ENCODE results near the gene NOXA1. TPM values are rescaled to one million over a fixed set of nuclear protein-coding genes. Genes with fewer than 3 reads are reported as not detected.
A peak's percentile ranks its signal among the peaks of the same experiment; 100 is the strongest.

The NOXA1 gene
- total RNA-seq, 1 experiment from 2014 or later = 0.55 TPM

GRCh38 chr9:137456061-137456863 lies 33.1 kb downstream of the NOXA1 start:
- no peak for DNase-seq (ENCODE audit: low read depth, low spot score)
- in situ Hi-C loops (cut with HindIII; ENCODE audit: low pct_unique_long_range_greater_than_20kb, low sequenced_read_pairs) = no loop called here

GRCh38 chr9:137456864-137457405 lies 33.7 kb downstream of the NOXA1 start:
- no peak for DNase-seq (ENCODE audit: low read depth, low spot score)
- in situ Hi-C loops (cut with HindIII; ENCODE audit: low pct_unique_long_range_greater_than_20kb, low sequenced_read_pairs) = no loop called here

GRCh38 chr9:137457406-137458193 lies 34.4 kb downstream of the NOXA1 start:
- DNase-seq (ENCODE audit: low read depth, low spot score) = no peak
- in situ Hi-C loops (cut with HindIII; ENCODE audit: low pct_unique_long_range_greater_than_20kb, low sequenced_read_pairs) = no loop called here

- in situ Hi-C loops (cut with HindIII; ENCODE audit: low pct_unique_long_range_greater_than_20kb, low sequenced_read_pairs) = no loop called here
- DNase-seq (ENCODE audit: low read depth, low spot score) = no peak
These were observed 35.3 kb downstream of the NOXA1 start for GRCh38 chr9:137458194-137459151.

- peak; percentile 90 for DNase-seq (ENCODE audit: low read depth, low spot score)
- in situ Hi-C loops (cut with HindIII; ENCODE audit: low pct_unique_long_range_greater_than_20kb, low sequenced_read_pairs) = no loop called here
These were observed 36.0 kb downstream of the NOXA1 start, which contains the start of gene NSMF for GRCh38 chr9:137459152-137459600. NSMF (minus strand) TSS chr9:137459334; CDS start chr9:137459102, 232 bp downstream.

GRCh38 chr9:137459601-137460362 lies 36.6 kb downstream of the NOXA1 start:
- in situ Hi-C loops (cut with HindIII; ENCODE audit: low pct_unique_long_range_greater_than_20kb, low sequenced_read_pairs) = no loop called here
- no peak for DNase-seq (ENCODE audit: low read depth, low spot score)

GRCh38 chr9:137460363-137461315 lies 37.4 kb downstream of the NOXA1 start:
- no peak for DNase-seq (ENCODE audit: low read depth, low spot score)
- in situ Hi-C loops (cut with HindIII; ENCODE audit: low pct_unique_long_range_greater_than_20kb, low sequenced_read_pairs) = no loop called here

- in situ Hi-C loops (cut with HindIII; ENCODE audit: low pct_unique_long_range_greater_than_20kb, low sequenced_read_pairs) = no loop called here
These were observed 38.1 kb downstream of the NOXA1 start for GRCh38 chr9:137461316-137461662.

GRCh38 chr9:137461663-137462395 lies 38.6 kb downstream of the NOXA1 start:
- no peak for DNase-seq (ENCODE audit: low read depth, low spot score)
- in situ Hi-C loops (cut with HindIII; ENCODE audit: low pct_unique_long_range_greater_than_20kb, low sequenced_read_pairs) = no loop called here

More at GRCh38 chr9:137461316-137461662, 38.1 kb downstream of the NOXA1 start:
- no peak for DNase-seq (ENCODE audit: low read depth, low spot score)

- in situ Hi-C loops (cut with HindIII; ENCODE audit: low pct_unique_long_range_greater_than_20kb, low sequenced_read_pairs) = no loop called here
- no peak for DNase-seq (ENCODE audit: low read depth, low spot score)
These were observed 39.3 kb downstream of the NOXA1 start for GRCh38 chr9:137462396-137462985.

GRCh38 chr9:137462986-137463930 lies 40.1 kb downstream of the NOXA1 start:
- DNase-seq (ENCODE audit: low read depth, low spot score) = no peak
- in situ Hi-C loops (cut with HindIII; ENCODE audit: low pct_unique_long_range_greater_than_20kb, low sequenced_read_pairs) = no loop called here

GRCh38 chr9:137463931-137464290 lies 40.7 kb downstream of the NOXA1 start:
- in situ Hi-C loops (cut with HindIII; ENCODE audit: low pct_unique_long_range_greater_than_20kb, low sequenced_read_pairs) = no loop called here
- DNase-seq (ENCODE audit: low read depth, low spot score) = no peak

GRCh38 chr9:137464291-137464999 lies 41.3 kb downstream of the NOXA1 start:
- DNase-seq (ENCODE audit: low read depth, low spot score) = no peak
- in situ Hi-C loops (cut with HindIII; ENCODE audit: low pct_unique_long_range_greater_than_20kb, low sequenced_read_pairs) = no loop called here
